GM23248 (cell line): ENCODE data around the gene RSKR. TPM values are rescaled to one million over a fixed set of nuclear protein-coding genes. Genes with fewer than 3 reads are reported as not detected.

Experiments
- DNase-seq: peaks from one replicate; pipeline ENCODE4 v3.0.0-alpha.2; 2015
- H2AFZ ChIP-seq: fragments of 200-600 bp; sonication (generic); 2 replicates; pipeline ENCODE4 v1.6.1; 2016; ENCODE audit warnings: antibody characterized with exemption
- H3F3A ChIP-seq: fragments of 200-600 bp; sonication (generic); 2 replicates; pipeline ENCODE4 v1.6.1; 2016; ENCODE audit warnings: mild to moderate bottlenecking, antibody characterized with exemption, mixed run types; ENCODE audit not compliant: insufficient read depth
- H3K27ac ChIP-seq: fragments of 200-600 bp; sonication (generic); 2 replicates; pipeline ENCODE4 v1.5.1; 2016; ENCODE audit warnings: mild to moderate bottlenecking
- H3K27me3 ChIP-seq: fragments of 200-600 bp; sonication (generic); replicated peaks from 2 replicates; pipeline ENCODE4 v1.6.1; 2016; ENCODE audit warnings: mild to moderate bottlenecking; ENCODE audit not compliant: insufficient read depth
- H3K36me3 ChIP-seq: fragments of 200-600 bp; sonication (generic); 2 replicates; pipeline ENCODE4 v1.6.1; 2016; ENCODE audit warnings: low read depth, mild to moderate bottlenecking
- H3K4me1 ChIP-seq: fragments of 200-600 bp; sonication (generic); 2 replicates; pipeline ENCODE4 v1.6.1; 2016; ENCODE audit warnings: mild to moderate bottlenecking; ENCODE audit not compliant: insufficient read depth
- H3K4me2 ChIP-seq: fragments of 200-600 bp; sonication (generic); one replicate; pipeline ENCODE4 v1.6.1; 2016; ENCODE audit warnings: mild to moderate bottlenecking; ENCODE audit not compliant: unreplicated experiment
- H3K4me3 ChIP-seq: fragments of 200-600 bp; sonication (generic); 2 replicates; pipeline ENCODE4 v1.5.1; 2016; ENCODE audit warnings: mild to moderate bottlenecking
- H3K79me2 ChIP-seq: fragments of 200-600 bp; sonication (generic); 2 replicates; pipeline ENCODE4 v1.6.1; 2016; ENCODE audit warnings: mild to moderate bottlenecking; ENCODE audit not compliant: insufficient read depth
- H3K9ac ChIP-seq: fragments of 200-600 bp; sonication (generic); 2 replicates; pipeline ENCODE4 v1.6.1; 2016; ENCODE audit warnings: mild to moderate bottlenecking
- H3K9me2 ChIP-seq: fragments of 200-600 bp; sonication (generic); 2 replicates; pipeline ENCODE4 v1.6.1; 2016; ENCODE audit warnings: mixed run types, mild to moderate bottlenecking, moderate library complexity; ENCODE audit not compliant: insufficient read depth
- H3K9me3 ChIP-seq: fragments of 200-600 bp; sonication (generic); one replicate; pipeline ENCODE4 v1.6.1; 2017; ENCODE audit warnings: low read depth
- H4K20me1 ChIP-seq: fragments of 200-600 bp; sonication (generic); 2 replicates; pipeline ENCODE4 v1.6.0; 2016; ENCODE audit not compliant: insufficient read depth
- EZH2 ChIP-seq: fragments of 200-600 bp; sonication (generic); IDR thresholded peaks from 2 replicates; pipeline ENCODE4 v1.6.1; 2018; ENCODE audit warnings: antibody characterized with exemption, mild to moderate bottlenecking; ENCODE audit not compliant: insufficient read depth, poor library complexity, severe bottlenecking
- EZH2phosphoT487 ChIP-seq: fragments of 200-600 bp; sonication (generic); IDR thresholded peaks from 2 replicates; pipeline ENCODE4 v1.6.1; 2018; ENCODE audit warnings: antibody characterized with exemption, moderate library complexity, mild to moderate bottlenecking, low read depth; ENCODE audit not compliant: insufficient read depth
- WGBS, 2 experiments: methylation state at CpG; one replicate each; pipeline ENCODE4 v1.1.6; 2015 to 2017; ENCODE audit warnings: low lambda C conversion rate in 2 of 2, low coverage in 1 of 2; ENCODE audit errors: missing lambda C conversion rate in 2 of 2; 5-methylcytosine and 5-hydroxymethylcytosine counted together
- in situ Hi-C: fragments of 300-500 bp; cut with MboI; formaldehyde crosslinking; loops from 2 replicates; pipeline ENCODE4 v1.15.0; 2020
- polyA plus RNA-seq: library from polyadenylated mRNA; unstranded; fragments of >200 nt; fragmentation: Nextera tagmentation; extraction: Ambion mirVana; gene quantifications from 2 replicates; pipeline ENCODE4 v1.2.1, GENCODE V29; 2016
- total RNA-seq: library from RNA; depleted of rRNA; stranded (reverse); fragments of >200 nt; shearing (Covaris generic); gene quantifications from 2 replicates; pipeline ENCODE4 v1.2.3, GENCODE V29; 2014

The RSKR gene
- total and polyA plus RNA-seq, 2 experiments from 2014 or later, result 0.86 to 1.2 TPM

GRCh38 chr17:28573966-28574480 is 40.0 kb downstream of the RSKR start:
- TF ChIP-seq EZH2phosphoT487 (no peak), EZH2 (no peak)
- H3K9ac ChIP-seq, result no peak overlapping the region
- H4K20me1 ChIP-seq, result no peaks in the 10 kb centered on the region
- no peaks in the 10 kb centered on the region for H3K9me3 ChIP-seq
- in situ Hi-C loops, result no loop called here
- no peak for DNase-seq
- 91 to 98% methylated on average over 6 of the region's 6 CpGs for WGBS, 2 experiments
- no peak overlapping the region for H3K4me2 ChIP-seq
- no peaks in the 10 kb centered on the region for H3K36me3 ChIP-seq
- H3K4me3 ChIP-seq, result no peak overlapping the region
- peaks cover 14% of the 10 kb centered on the region; the same call in 1 of the 2 replicates for H3K4me1 ChIP-seq
- no peaks in the 10 kb centered on the region for H3K27me3 ChIP-seq
- no peaks in the 10 kb centered on the region for H3K9me2 ChIP-seq
- no peak overlapping the region for H3K27ac ChIP-seq
- no peaks in the 10 kb centered on the region for H3F3A ChIP-seq
- H2AFZ ChIP-seq, result no peak overlapping the region
- peaks cover 22% of the 10 kb centered on the region for H3K79me2 ChIP-seq

- no peak for DNase-seq
- in situ Hi-C loops, result no loop called here
- no peak overlapping the region for H3K4me2 ChIP-seq
- no peak for TF ChIP-seq EZH2
- no peak for TF ChIP-seq EZH2phosphoT487
- no peak overlapping the region for H3K4me3 ChIP-seq
- no peaks in the 10 kb centered on the region for H3K36me3 ChIP-seq
- WGBS, 2 experiments, result 97 to 98% methylated on average over 5 to 9 of the region's 9 CpGs
- no peak overlapping the region for H3K27ac ChIP-seq
- no peaks in the 10 kb centered on the region for H4K20me1 ChIP-seq
- H3F3A ChIP-seq, result no peaks in the 10 kb centered on the region
- no peaks in the 10 kb centered on the region for H3K27me3 ChIP-seq
- H3K9me3 ChIP-seq, result no peaks in the 10 kb centered on the region
- H3K9ac ChIP-seq, result no peak overlapping the region
- H3K79me2 ChIP-seq, result peaks cover 28% of the 10 kb centered on the region
- H3K9me2 ChIP-seq, result no peaks in the 10 kb centered on the region
- H2AFZ ChIP-seq, result no peak overlapping the region
- peaks cover 14% of the 10 kb centered on the region; the same call in 1 of the 2 replicates for H3K4me1 ChIP-seq
Observed at GRCh38 chr17:28573521-28573920, 40.5 kb downstream of the RSKR start.

GRCh38 chr17:28573040-28573380 is 41.0 kb downstream of the RSKR start:
- H3K27me3 ChIP-seq, result no peaks in the 10 kb centered on the region
- H3K4me2 ChIP-seq, result no peak overlapping the region
- no peaks in the 10 kb centered on the region for H3F3A ChIP-seq
- DNase-seq, result peak; percentile 40
- peaks cover 14% of the 10 kb centered on the region; the same call in 1 of the 2 replicates for H3K4me1 ChIP-seq
- H3K4me3 ChIP-seq, result no peak overlapping the region
- peaks cover 33% of the 10 kb centered on the region for H3K79me2 ChIP-seq
- no peaks in the 10 kb centered on the region for H4K20me1 ChIP-seq
- H3K9me3 ChIP-seq, result no peaks in the 10 kb centered on the region
- no peak overlapping the region for H2AFZ ChIP-seq
- TF ChIP-seq EZH2 (no peak), EZH2phosphoT487 (no peak)
- H3K9me2 ChIP-seq, result no peaks in the 10 kb centered on the region
- no peak overlapping the region for H3K27ac ChIP-seq
- no peak overlapping the region for H3K9ac ChIP-seq
- H3K36me3 ChIP-seq, result no peaks in the 10 kb centered on the region
- in situ Hi-C loops, result no loop called here

- no peaks in the 10 kb centered on the region for H3K36me3 ChIP-seq
- peaks cover 36% of the 10 kb centered on the region for H3K79me2 ChIP-seq
- H3K4me3 ChIP-seq, result peak overlapping the region; percentile 80
- no peaks in the 10 kb centered on the region for H3K27me3 ChIP-seq
- no peaks in the 10 kb centered on the region for H4K20me1 ChIP-seq
- H3F3A ChIP-seq, result no peaks in the 10 kb centered on the region
- H3K27ac ChIP-seq, result no peak overlapping the region
- H3K9me2 ChIP-seq, result no peaks in the 10 kb centered on the region
- in situ Hi-C loops, result no loop called here
- 76 to 80% methylated on average over 5 of the region's 5 CpGs for whole genome bisulfite sequencing, 2 experiments
- peaks cover 14% of the 10 kb centered on the region; the same call in 1 of the 2 replicates for H3K4me1 ChIP-seq
- H3K9ac ChIP-seq, result peak overlapping the region; percentile 83
- no peak for DNase-seq
- TF ChIP-seq EZH2phosphoT487 (no peak), EZH2 (no peak)
- H3K9me3 ChIP-seq, result no peaks in the 10 kb centered on the region
- peak overlapping the region; percentile 89 for H3K4me2 ChIP-seq
- peak overlapping the region; percentile 94 for H2AFZ ChIP-seq
Observed at GRCh38 chr17:28572259-28573039, 41.5 kb downstream of the RSKR start.
